Suprapubic skin (tissue), 4 donors: ENCODE measurements around the gene PRKN.

Source experiments
- EP300 ChIP-seq: sonication (generic); formaldehyde crosslinking; IDR thresholded peaks from one replicate; pipeline ENCODE4 v1.6.1; 2017; ENCODE audit warnings: antibody characterized with exemption
- POLR2A ChIP-seq, 2 donors: fragments of 450-650 bp; IDR thresholded peaks; one replicate each; pipeline ENCODE4 v1.6.1; 2017; ENCODE audit warnings: antibody characterized with exemption in 2 of 2, mild to moderate bottlenecking in 2 of 2, moderate library complexity in 2 of 2
- POLR2AphosphoS5 ChIP-seq, 3 donors: sonication (generic); formaldehyde crosslinking; IDR thresholded peaks; one replicate each; pipeline ENCODE4 v1.6.1; 2017; ENCODE audit warnings: antibody characterized with exemption in 3 of 3
- TF ChIP-seq, protein P1 (sequence below), 2 donors: fragments of 200-600 bp in 1 of 2; fragments of 450-650 bp in 1 of 2; sonication (generic) in 1 of 2; IDR thresholded peaks; one replicate each; pipeline ENCODE4 v1.5.1; 2016 to 2019; ENCODE audit warnings: antibody characterized with exemption in 2 of 2, mild to moderate bottlenecking in 1 of 2, moderate library complexity in 1 of 2

DNA sequence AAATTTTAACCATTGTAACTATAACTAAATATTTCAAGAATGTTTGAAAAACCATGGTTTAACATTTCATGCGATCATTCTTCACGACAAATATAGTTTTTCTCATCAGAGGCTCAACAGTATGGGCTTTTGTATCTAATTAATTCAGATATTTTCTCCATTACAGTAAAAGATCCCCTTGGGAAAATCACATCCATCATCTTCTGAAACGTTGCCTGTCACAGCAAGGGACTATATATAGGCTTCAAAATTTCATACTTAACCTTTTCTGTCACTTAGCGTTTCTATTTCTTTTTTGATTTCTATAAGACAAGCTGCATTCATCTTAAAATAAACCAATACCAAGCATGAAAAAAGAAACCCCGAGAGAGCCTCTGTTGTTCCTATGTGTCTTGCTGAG is 710.0 kb downstream of the PRKN start:
- TF ChIP-seq, protein P1, sequence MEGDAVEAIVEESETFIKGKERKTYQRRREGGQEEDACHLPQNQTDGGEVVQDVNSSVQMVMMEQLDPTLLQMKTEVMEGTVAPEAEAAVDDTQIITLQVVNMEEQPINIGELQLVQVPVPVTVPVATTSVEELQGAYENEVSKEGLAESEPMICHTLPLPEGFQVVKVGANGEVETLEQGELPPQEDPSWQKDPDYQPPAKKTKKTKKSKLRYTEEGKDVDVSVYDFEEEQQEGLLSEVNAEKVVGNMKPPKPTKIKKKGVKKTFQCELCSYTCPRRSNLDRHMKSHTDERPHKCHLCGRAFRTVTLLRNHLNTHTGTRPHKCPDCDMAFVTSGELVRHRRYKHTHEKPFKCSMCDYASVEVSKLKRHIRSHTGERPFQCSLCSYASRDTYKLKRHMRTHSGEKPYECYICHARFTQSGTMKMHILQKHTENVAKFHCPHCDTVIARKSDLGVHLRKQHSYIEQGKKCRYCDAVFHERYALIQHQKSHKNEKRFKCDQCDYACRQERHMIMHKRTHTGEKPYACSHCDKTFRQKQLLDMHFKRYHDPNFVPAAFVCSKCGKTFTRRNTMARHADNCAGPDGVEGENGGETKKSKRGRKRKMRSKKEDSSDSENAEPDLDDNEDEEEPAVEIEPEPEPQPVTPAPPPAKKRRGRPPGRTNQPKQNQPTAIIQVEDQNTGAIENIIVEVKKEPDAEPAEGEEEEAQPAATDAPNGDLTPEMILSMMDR (IDR thresholded peaks at IDR 0.05): no peak
- no peak for TF ChIP-seq POLR2A (IDR thresholded peaks at IDR 0.05)
- TF ChIP-seq POLR2AphosphoS5 (IDR thresholded peaks at IDR 0.05): no peak
- no peak for TF ChIP-seq EP300
